Omental fat pad (tissue), 4 donors: ENCODE data around the gene ASF1B. TPM values are rescaled to one million over a fixed set of nuclear protein-coding genes. Genes with fewer than 3 reads are reported as not detected.

Source experiments
- ATAC-seq: fragments of 150-250 bp; one replicate; pipeline ENCODE4 v1.9.1; 2016; ENCODE audit warnings: mild to moderate bottlenecking, moderate library complexity; ENCODE audit not compliant: low FRiP score
- DNase-seq: peaks from one replicate; pipeline ENCODE4 v3.0.0-alpha.2; 2019; ENCODE audit warnings: low spot score
- total RNA-seq, 4 donors: library from RNA; depleted of rRNA; stranded (reverse); fragments of >200 nt; gene quantifications; one replicate each; pipeline ENCODE4 v1.1.0, GENCODE V29; 2016
- TF ChIP-seq, protein P1 (sequence below), 3 donors: fragments of 450-650 bp; IDR thresholded peaks; one replicate each; pipeline ENCODE4 v1.5.1; 2016 to 2017; ENCODE audit warnings: antibody characterized with exemption in 3 of 3, mild to moderate bottlenecking in 3 of 3, moderate library complexity in 2 of 3

Gene ASF1B
- total RNA-seq, 4 donors from 2014 or later, result 0.37 to 2.5 (median 0.95) TPM; not detected in 1

GRCh38 chr19:14166999-14167575 is 30.7 kb upstream of the ASF1B start:
- ATAC-seq (no peak), DNase-seq (no peak)
- TF ChIP-seq, protein P1, sequence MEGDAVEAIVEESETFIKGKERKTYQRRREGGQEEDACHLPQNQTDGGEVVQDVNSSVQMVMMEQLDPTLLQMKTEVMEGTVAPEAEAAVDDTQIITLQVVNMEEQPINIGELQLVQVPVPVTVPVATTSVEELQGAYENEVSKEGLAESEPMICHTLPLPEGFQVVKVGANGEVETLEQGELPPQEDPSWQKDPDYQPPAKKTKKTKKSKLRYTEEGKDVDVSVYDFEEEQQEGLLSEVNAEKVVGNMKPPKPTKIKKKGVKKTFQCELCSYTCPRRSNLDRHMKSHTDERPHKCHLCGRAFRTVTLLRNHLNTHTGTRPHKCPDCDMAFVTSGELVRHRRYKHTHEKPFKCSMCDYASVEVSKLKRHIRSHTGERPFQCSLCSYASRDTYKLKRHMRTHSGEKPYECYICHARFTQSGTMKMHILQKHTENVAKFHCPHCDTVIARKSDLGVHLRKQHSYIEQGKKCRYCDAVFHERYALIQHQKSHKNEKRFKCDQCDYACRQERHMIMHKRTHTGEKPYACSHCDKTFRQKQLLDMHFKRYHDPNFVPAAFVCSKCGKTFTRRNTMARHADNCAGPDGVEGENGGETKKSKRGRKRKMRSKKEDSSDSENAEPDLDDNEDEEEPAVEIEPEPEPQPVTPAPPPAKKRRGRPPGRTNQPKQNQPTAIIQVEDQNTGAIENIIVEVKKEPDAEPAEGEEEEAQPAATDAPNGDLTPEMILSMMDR (IDR thresholded peaks at IDR 0.05), result no peak

- no peak for DNase-seq
- ATAC-seq, result no peak
- TF ChIP-seq, protein P1 (IDR thresholded peaks at IDR 0.05), result no peak
Measured at GRCh38 chr19:14165990-14166830, 29.8 kb upstream of the ASF1B start.

- DNase-seq (no peak), ATAC-seq (no peak)
- TF ChIP-seq, protein P1 (IDR thresholded peaks at IDR 0.05), result no peak
Measured at GRCh38 chr19:14164724-14165493, 28.5 kb upstream of the ASF1B start.

DNA sequence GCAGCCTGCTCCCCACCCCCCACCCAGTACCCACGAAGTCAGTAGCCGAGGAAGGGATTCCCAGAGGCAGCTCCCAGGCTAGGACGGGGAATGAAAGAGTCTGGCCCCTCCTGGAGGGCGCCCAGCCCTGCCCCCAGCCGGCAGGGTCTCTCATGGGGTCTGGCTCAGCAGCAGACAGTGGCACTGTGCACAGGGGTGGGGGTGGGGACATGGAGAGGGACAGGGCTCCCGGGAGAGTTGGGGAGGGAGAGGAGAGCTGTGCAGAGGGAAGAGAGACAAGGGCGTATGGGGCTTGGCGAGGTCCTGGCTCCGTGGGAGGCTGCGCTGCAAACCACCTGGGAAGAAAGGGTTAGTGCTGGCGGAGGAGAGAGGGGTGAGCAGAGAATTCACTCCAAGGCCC is 27.7 kb upstream of the ASF1B start:
- DNase-seq, result no peak
- TF ChIP-seq, protein P1 (IDR thresholded peaks at IDR 0.05), result no peak
- no peak for ATAC-seq

DNA sequence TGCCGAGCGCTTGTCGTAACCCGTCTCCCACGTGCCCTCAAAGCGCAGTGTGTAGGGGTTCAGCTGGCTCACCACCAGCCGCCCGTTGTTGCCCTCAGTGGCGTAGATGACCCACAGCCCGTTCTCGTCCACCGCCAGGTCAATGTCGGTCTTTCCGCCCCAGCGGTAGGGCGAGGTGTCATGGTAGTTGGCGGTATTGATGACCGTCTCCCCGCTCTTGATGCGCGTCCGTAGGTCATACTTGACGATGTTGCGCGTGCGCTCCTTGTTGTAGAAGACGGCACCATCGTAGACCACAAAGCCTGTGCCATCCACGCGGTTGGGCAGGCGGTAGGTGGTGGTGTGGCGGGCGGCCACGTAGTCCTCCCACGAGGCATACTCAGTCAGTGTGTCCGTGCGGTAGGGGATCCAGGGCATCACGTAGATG is 26.5 kb upstream of the ASF1B start:
- TF ChIP-seq, protein P1 (IDR thresholded peaks at IDR 0.05), result no peak
- no peak for ATAC-seq
- no peak for DNase-seq

DNA sequence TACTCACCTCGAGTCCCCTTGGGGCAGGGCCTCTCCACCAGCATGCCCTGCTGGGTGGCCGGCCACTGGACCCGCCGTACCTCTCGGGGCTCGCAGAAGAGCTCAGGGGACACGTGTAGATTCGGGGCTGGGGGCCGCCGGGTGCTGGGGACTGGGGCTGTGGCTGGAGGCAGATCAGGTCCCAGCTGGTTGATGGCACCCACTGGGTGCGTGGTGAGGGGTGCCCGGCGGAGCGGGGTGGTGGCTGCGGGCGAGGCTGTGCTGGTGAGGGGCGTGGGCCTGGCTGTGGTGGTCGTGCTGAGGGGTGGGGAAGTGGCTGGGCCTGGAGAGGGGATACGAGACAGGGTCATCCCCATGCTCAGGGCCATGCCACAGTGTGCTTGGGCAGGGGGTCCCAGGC is 24.9 kb upstream of the ASF1B start:
- no peak for DNase-seq
- ATAC-seq, result no peak
- TF ChIP-seq, protein P1 (IDR thresholded peaks at IDR 0.05), result no peak
